AG10803 (cell line): ENCODE data around the gene FUS.

ENCODE experiments used
- DNase-seq: peaks from one replicate; pipeline ENCODE4 v3.0.0; 2010; ENCODE audit warnings: low read depth
- H3K4me3 ChIP-seq: 2 replicates; pipeline ENCODE4 v1.5.1; 2011; ENCODE audit warnings: mild to moderate bottlenecking, low read length, control low read depth
- CTCF ChIP-seq: conservative IDR thresholded peaks from 2 replicates; pipeline ENCODE4 v1.5.1; 2011; ENCODE audit warnings: mild to moderate bottlenecking, low read length, control low read depth, inconsistent platforms

FUS gene

GRCh38 chr16:31238041-31238440, 58.1 kb downstream of the FUS start:
- no peak for TF ChIP-seq CTCF
- no peak for DNase-seq
- H3K4me3 ChIP-seq, result no peak overlapping the region
